ENCODE data around the gene NOSIP. TPM values are rescaled to one million over a fixed set of nuclear protein-coding genes. Genes with fewer than 3 reads are reported as not detected.
"Not testable (repeated sequence)": the region's sequence is repeated elsewhere in the genome, so short reads cannot be mapped to it uniquely, and the experiment has no call there.

The NOSIP gene, protein sequence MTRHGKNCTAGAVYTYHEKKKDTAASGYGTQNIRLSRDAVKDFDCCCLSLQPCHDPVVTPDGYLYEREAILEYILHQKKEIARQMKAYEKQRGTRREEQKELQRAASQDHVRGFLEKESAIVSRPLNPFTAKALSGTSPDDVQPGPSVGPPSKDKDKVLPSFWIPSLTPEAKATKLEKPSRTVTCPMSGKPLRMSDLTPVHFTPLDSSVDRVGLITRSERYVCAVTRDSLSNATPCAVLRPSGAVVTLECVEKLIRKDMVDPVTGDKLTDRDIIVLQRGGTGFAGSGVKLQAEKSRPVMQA
- 140 and 203 TPM in 2 replicates for total RNA-seq (2014; rRNA removed; shearing (Covaris generic))
- 22.9 and 44.1 TPM in 2 replicates for polyA plus RNA-seq (2015; cell fraction: cytosol; rRNA removed)
- polyA plus RNA-seq (2015; cell fraction: nucleus; rRNA removed), result 53.5 and 58.4 TPM in 2 replicates

DNA sequence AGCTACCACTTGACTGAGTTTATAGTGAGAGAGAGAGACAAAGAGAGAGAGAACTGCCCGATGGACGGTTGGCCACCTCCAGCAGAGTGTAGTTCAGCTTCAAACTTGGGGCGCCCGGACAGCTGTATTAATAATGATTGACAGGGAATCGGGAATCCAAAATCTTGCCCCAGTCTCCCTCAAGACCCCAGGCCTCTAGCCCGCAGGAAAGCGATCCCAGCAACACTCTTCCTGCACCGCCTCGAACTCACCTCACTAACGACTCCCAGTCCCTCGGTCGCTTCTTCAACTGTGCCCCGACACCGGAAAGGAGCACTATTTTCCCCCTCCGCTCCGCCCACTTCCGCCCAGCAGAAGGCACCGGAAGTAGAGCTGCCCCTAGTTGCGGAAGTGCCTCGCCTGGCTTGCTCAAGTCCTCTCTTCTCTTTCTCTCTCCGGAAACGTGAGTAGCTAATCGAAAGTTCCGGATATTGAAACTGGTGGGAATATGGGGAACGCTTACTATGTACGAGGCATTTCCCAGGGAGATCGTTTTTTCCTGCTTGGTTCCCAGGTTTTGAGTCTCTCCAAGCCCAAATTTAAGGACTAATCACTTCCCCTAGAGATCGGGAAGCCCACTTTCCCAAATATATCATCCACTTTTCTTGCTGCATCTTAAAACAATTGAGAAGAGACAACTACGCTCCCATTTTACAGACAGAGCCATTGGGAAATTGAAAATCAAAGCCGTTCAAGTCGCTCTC is at the start of gene NOSIP:
NOSIP (minus strand) TSS at position 293 of the 743 bp plus-strand sequence. CDS start 19,865 bp downstream, outside the sequence.
- DNase-seq (ENCODE audit: low read depth), result peak; percentile 90

GRCh38 chr19:49629659-49630058 is 49.3 kb upstream of the NOSIP start:
- DNase-seq (ENCODE audit: low read depth), result no peak

DNA sequence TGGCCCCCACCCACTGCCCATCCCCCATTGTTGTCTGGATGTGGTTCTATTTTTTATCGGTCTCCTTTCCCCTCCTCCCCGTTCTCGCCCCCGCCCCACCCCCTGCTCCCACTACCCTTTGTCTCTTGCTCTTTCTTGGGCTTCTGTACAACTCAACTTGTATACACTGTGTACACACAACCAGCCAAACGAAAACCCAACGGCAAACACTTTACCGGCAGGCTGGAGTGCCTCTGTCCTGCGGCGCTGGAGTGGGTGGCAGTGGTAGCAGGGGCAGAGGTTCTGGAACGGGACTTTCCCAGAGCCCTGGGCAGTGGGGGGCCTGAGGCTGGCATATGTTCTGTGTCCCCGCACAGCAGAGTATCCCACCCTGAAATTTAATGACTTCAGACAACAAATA is 45.9 kb upstream of the NOSIP start:
- no peak for DNase-seq (ENCODE audit: low read depth)

GRCh38 chr19:49624967-49625910 is 44.9 kb upstream of the NOSIP start:
- no peak for DNase-seq (ENCODE audit: low read depth)

- DNase-seq (ENCODE audit: low read depth), result not testable (repeated sequence)
Measured at GRCh38 chr19:49617860-49618259, 37.5 kb upstream of the NOSIP start.

GRCh38 chr19:49616945-49617344 is 36.6 kb upstream of the NOSIP start:
- DNase-seq (ENCODE audit: low read depth), result no peak

- DNase-seq (ENCODE audit: low read depth), result no peak
Measured at GRCh38 chr19:49616532-49616931, 36.2 kb upstream of the NOSIP start.

GRCh38 chr19:49615861-49616260 is 35.5 kb upstream of the NOSIP start:
- no peak for DNase-seq (ENCODE audit: low read depth)

DNA sequence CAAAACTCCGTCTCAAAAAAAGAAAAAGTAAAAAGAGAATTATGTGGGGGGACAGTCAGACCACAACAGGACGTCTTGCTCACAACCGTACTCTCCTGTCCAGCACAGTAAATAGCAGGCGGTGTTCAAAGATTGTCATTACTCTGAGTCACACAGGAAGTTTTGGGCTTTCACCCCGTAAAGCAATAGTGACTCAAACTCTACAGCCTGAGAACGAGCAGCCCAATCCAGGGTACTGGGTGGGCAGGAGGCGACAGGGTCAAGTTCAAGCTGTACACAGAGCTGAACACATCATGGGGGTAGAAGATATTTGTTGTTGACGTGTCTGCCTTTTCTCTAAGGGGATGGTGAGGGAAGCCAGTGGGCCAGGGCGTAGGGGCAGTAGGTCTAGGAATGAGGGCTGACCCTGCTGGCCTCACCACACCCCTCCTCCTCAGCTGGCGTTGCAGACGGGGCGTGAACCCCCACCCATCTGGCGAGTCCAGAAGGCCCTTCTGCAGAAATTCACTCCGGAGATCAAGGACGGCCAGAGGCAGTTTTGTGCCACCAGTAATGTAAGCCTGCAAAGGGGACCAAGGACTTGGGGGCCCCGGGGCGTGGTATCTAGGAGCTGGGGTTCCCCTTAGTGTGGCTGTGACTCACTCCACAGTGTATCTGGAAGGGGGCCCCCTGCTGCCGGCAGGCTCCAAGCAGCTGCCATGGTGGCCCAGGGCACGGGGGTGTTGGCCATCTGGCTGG is 33.9 kb upstream of the NOSIP start:
- DNase-seq (ENCODE audit: low read depth), result peak; percentile 98

DNA sequence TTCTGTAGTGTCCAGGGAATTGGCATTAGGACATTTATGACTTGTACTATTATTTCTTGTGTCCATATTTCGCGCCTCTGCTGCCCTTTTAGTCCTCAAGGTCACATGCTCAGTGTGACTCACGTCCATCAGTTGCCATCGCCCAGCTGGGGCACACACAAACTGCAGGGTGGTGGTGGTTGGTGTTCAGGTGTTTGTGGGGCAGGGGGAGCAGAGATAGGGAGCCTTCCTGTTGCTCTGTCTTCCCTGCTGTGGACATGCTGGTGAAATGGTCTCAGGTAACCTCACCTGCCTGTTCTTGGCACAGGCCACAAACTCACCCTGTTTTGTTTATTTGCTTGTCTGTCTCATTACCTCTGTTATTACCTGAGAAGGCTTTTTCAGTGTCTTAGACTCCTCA is 33.0 kb upstream of the NOSIP start:
- DNase-seq (ENCODE audit: low read depth), result peak; percentile 68

DNA sequence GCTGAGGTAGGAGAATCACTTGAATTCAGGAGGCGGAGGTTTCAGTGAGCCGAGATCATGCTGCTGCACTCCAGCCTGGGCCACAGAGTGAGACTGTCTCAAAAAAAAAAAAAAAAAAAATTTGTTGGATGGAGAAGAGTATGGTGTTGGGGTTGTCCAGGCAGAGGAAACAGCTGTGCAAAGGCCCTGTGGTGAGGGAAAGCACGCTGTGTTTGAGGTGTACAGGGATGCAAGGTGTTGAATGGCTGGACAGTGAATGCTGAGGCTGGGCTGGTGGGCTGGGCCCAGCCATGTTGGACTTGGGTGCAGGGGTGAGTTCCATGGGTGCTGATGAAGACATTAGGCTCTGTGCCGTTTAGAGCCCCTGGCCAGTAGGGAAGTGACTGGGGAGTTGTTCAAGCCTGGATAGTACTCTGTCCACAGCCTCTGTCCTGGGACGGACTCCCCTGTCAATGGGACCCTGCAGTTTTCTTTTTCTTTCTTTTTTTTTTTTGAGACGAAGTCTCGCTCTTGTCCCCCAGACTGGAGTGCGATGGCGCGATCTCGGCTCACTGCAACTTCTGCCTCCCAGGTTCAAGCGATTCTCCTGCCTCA is 29.2 kb upstream of the NOSIP start:
- no peak for DNase-seq (ENCODE audit: low read depth)

DNA sequence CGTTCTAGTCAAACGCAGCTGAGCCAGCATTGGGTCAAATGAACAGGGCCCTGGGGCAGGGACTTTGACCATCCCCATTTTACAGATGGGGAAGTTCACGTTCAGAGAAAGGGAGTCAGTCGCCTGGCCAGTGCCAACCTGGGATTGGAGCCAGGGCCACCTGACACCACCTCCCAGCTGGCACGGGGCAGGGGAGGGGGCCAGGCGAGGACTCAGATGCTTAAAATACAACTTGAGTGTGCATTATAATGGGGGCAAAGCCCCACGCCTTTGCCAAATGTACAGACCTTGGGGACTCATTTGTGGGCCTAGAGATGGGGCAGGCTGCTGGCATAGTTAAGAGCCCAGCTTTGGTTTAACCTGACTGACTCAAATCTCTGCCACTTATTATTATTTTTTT is 25.2 kb upstream of the NOSIP start:
- no peak for DNase-seq (ENCODE audit: low read depth)

DNA sequence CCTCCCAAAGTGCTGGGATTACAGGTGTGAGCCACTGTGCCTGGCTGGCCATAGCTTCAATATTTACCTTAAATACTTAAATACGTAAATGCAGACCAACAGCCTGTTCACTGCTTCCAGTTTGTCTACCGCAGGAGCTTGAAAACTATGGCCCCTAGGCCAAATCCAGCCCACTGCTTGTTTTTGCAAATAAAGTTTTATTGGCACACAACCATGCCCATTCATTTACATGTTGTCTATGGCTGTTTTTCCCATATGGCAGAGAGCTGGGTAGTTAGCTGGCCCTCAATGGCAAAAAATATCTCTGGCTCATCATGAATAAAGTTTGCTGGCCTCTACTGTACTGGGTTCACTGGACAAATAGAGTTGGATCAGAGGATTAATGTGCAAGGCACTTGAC is 22.4 kb upstream of the NOSIP start:
- no peak for DNase-seq (ENCODE audit: low read depth)

GRCh38 chr19:49601482-49602038 is 21.2 kb upstream of the NOSIP start:
- DNase-seq (ENCODE audit: low read depth), result no peak

DNA sequence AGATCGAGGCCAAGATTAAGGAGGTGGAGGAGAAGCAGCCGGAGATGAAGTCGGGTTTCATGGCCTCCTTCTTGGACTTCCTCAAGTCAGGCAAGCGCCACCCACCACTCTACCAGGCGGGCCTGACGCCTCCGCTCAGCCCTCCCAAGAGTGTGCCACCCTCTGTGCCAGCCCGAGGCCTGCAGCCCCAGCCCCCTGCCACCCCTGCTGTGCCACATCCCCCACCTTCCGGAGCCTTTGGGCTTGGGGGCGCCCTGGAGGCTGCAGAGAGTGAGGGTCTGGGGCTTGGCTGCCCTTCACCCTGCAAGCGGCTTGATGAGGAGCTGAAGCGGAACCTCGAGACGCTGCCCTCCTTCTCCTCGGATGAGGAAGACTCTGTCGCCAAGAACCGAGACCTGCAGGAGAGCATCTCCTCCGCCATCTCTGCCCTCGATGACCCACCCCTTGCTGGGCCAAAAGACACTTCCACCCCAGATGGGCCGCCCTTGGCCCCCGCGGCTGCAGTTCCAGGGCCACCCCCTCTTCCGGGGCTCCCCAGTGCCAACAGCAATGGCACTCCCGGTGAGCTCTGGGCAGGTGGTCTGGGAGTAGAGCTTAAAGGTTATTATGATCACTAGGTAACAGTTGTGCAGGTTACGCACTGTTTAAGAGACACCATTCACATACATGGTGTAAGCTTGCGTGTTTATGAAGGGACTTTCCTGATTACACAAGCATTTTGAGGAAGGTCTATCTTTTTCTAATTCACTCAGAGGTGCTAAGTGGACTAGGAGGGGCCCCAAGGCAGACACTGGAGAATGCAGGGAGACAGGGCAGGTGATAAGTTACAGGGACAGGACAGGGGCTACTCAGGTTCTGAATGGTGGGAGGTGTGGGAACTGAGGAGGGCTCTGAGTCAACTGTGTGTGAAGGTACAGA is 19.3 kb upstream of the NOSIP start:
- DNase-seq (ENCODE audit: low read depth), result no peak

- no peak for DNase-seq (ENCODE audit: low read depth)
Measured at GRCh38 chr19:49597703-49597974, 17.3 kb upstream of the NOSIP start.

GRCh38 chr19:49596954-49597702 is 16.8 kb upstream of the NOSIP start:
- no peak for DNase-seq (ENCODE audit: low read depth)

- no peak for DNase-seq (ENCODE audit: low read depth)
Measured at GRCh38 chr19:49596407-49596806, 16.1 kb upstream of the NOSIP start.
